ENCODE measurements around the gene IFFO2. TPM values are rescaled to one million over a fixed set of nuclear protein-coding genes. Genes with fewer than 3 reads are reported as not detected.

Gene IFFO2
- total RNA-seq, 1 donor from 2014 or later = 39.6 TPM

- no peaks in the 10 kb centered on the region for H3K79me2 ChIP-seq (ENCODE audit: insufficient read depth, low read length)
- no peak overlapping the region for H2AFZ ChIP-seq (ENCODE audit: low read depth, low read length)
- no peaks in the 10 kb centered on the region for H3K9me3 ChIP-seq (ENCODE audit: insufficient read depth, low read depth, low read length)
- H3K4me3 ChIP-seq (ENCODE audit: insufficient read depth, low read depth, low read length) = no peak overlapping the region
- peaks cover 9% of the 10 kb centered on the region for H3K4me1 ChIP-seq (ENCODE audit: insufficient read depth, low read length)
- H3K4me2 ChIP-seq (ENCODE audit: low read length) = no peak overlapping the region
- H3K9me3 Mint-ChIP-seq (ENCODE audit: unreplicated experiment) = no peaks in the 10 kb centered on the region
- H3K27ac Mint-ChIP-seq (ENCODE audit: unreplicated experiment) = no peak overlapping the region
- no peaks in the 10 kb centered on the region for H4K20me1 ChIP-seq (ENCODE audit: insufficient read depth, low read length)
- no peak overlapping the region for H3K9ac ChIP-seq (ENCODE audit: low read length)
- no peak for FAIRE-seq
- DNase-seq (ENCODE audit: low read depth) = no peak
- H3K36me3 ChIP-seq (ENCODE audit: insufficient read depth, low read length) = no peaks in the 10 kb centered on the region
- H3K27ac ChIP-seq (ENCODE audit: low read depth, low read length) = no peak overlapping the region
- H3K27me3 ChIP-seq (ENCODE audit: insufficient read depth, low read length) = no peaks in the 10 kb centered on the region
- H3K27me3 Mint-ChIP-seq (ENCODE audit: low read depth, unreplicated experiment) = no peaks in the 10 kb centered on the region
- H3K4me3 Mint-ChIP-seq (ENCODE audit: unreplicated experiment) = no peak overlapping the region
- H3K4me1 Mint-ChIP-seq (ENCODE audit: low read depth, unreplicated experiment) = peaks cover 8% of the 10 kb centered on the region
- H3K36me3 Mint-ChIP-seq (ENCODE audit: low read depth, unreplicated experiment) = no peaks in the 10 kb centered on the region
- TF ChIP-seq EZH2 (IDR thresholded peaks at IDR 0.05; ENCODE audit: insufficient read depth, low read length) = no peak
- TF ChIP-seq, protein P1, sequence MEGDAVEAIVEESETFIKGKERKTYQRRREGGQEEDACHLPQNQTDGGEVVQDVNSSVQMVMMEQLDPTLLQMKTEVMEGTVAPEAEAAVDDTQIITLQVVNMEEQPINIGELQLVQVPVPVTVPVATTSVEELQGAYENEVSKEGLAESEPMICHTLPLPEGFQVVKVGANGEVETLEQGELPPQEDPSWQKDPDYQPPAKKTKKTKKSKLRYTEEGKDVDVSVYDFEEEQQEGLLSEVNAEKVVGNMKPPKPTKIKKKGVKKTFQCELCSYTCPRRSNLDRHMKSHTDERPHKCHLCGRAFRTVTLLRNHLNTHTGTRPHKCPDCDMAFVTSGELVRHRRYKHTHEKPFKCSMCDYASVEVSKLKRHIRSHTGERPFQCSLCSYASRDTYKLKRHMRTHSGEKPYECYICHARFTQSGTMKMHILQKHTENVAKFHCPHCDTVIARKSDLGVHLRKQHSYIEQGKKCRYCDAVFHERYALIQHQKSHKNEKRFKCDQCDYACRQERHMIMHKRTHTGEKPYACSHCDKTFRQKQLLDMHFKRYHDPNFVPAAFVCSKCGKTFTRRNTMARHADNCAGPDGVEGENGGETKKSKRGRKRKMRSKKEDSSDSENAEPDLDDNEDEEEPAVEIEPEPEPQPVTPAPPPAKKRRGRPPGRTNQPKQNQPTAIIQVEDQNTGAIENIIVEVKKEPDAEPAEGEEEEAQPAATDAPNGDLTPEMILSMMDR (IDR thresholded peaks at IDR 0.05; ENCODE audit: insufficient read depth, low read depth, low read length) = no peak
These were observed 14.3 kb upstream of the IFFO2 start for GRCh38 chr1:18970762-18971161.

DNA sequence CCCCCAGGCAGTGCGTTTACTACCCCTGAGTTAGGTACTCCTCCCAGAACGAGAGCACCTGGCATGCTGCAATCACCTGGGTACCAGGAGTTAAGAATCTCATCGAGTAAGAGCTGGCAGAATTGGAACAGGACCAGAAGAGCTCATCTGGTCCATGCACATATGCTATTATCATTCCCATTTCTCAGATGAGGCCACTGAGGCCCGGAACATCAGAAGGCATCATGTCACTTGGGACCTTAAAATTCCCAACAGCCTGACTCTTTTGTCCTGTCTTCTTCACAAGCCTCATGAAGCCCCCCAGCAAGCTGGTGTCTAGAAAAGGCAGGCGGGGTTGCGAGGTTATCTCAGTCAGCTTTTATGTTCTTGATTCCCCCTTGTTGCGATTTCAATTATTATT is 13.9 kb upstream of the IFFO2 start:
- TF ChIP-seq EZH2 (IDR thresholded peaks at IDR 0.05; ENCODE audit: insufficient read depth, low read length) = no peak
- TF ChIP-seq, protein P1 (IDR thresholded peaks at IDR 0.05; ENCODE audit: insufficient read depth, low read depth, low read length) = no peak
- no peaks in the 10 kb centered on the region for H3K79me2 ChIP-seq (ENCODE audit: insufficient read depth, low read length)
- no peak overlapping the region for H3K27ac ChIP-seq (ENCODE audit: low read depth, low read length)
- no peak overlapping the region for H2AFZ ChIP-seq (ENCODE audit: low read depth, low read length)
- H3K4me3 ChIP-seq (ENCODE audit: insufficient read depth, low read depth, low read length) = no peak overlapping the region
- H3K4me1 ChIP-seq (ENCODE audit: insufficient read depth, low read length) = peaks cover 13% of the 10 kb centered on the region
- no peaks in the 10 kb centered on the region for H3K27me3 ChIP-seq (ENCODE audit: insufficient read depth, low read length)
- H3K9me3 Mint-ChIP-seq (ENCODE audit: unreplicated experiment) = no peaks in the 10 kb centered on the region
- H3K36me3 Mint-ChIP-seq (ENCODE audit: low read depth, unreplicated experiment) = no peaks in the 10 kb centered on the region
- H3K4me2 ChIP-seq (ENCODE audit: low read length) = no peak overlapping the region
- no peak overlapping the region for H3K27ac Mint-ChIP-seq (ENCODE audit: unreplicated experiment)
- no peaks in the 10 kb centered on the region for H3K36me3 ChIP-seq (ENCODE audit: insufficient read depth, low read length)
- no peak overlapping the region for H3K4me3 Mint-ChIP-seq (ENCODE audit: unreplicated experiment)
- H3K27me3 Mint-ChIP-seq (ENCODE audit: low read depth, unreplicated experiment) = no peaks in the 10 kb centered on the region
- no peaks in the 10 kb centered on the region for H4K20me1 ChIP-seq (ENCODE audit: insufficient read depth, low read length)
- DNase-seq (ENCODE audit: low read depth) (no peak), FAIRE-seq (no peak)
- H3K4me1 Mint-ChIP-seq (ENCODE audit: low read depth, unreplicated experiment) = peaks cover 11% of the 10 kb centered on the region
- no peak overlapping the region for H3K9ac ChIP-seq (ENCODE audit: low read length)
- no peaks in the 10 kb centered on the region for H3K9me3 ChIP-seq (ENCODE audit: insufficient read depth, low read depth, low read length)

- H3K9me3 Mint-ChIP-seq (ENCODE audit: unreplicated experiment) = no peaks in the 10 kb centered on the region
These were observed 10.7 kb upstream of the IFFO2 start for GRCh38 chr1:18967066-18967690.

More at GRCh38 chr1:18967066-18967690, 10.7 kb upstream of the IFFO2 start:
- TF ChIP-seq EZH2 (IDR thresholded peaks at IDR 0.05; ENCODE audit: insufficient read depth, low read length) = no peak
- TF ChIP-seq, protein P1 (IDR thresholded peaks at IDR 0.05; ENCODE audit: insufficient read depth, low read depth, low read length) = no peak
- H2AFZ ChIP-seq (ENCODE audit: low read depth, low read length) = no peak overlapping the region
- DNase-seq (ENCODE audit: low read depth) (no peak), FAIRE-seq (no peak)
- Mint-ChIP-seq H3K4me3 (ENCODE audit: unreplicated experiment) (no peak overlapping the region), H3K4me1 (ENCODE audit: low read depth, unreplicated experiment) (peaks cover 17% of the 10 kb centered on the region), H3K36me3 (ENCODE audit: low read depth, unreplicated experiment) (no peaks in the 10 kb centered on the region), H3K27me3 (ENCODE audit: low read depth, unreplicated experiment) (no peaks in the 10 kb centered on the region), H3K27ac (ENCODE audit: unreplicated experiment) (peak overlapping the region; percentile 34)
- H3K4me3 ChIP-seq (ENCODE audit: insufficient read depth, low read depth, low read length) = no peak overlapping the region
- no peaks in the 10 kb centered on the region for H4K20me1 ChIP-seq (ENCODE audit: insufficient read depth, low read length)
- no peaks in the 10 kb centered on the region for H3K79me2 ChIP-seq (ENCODE audit: insufficient read depth, low read length)
- H3K9ac ChIP-seq (ENCODE audit: low read length) = no peak overlapping the region
- H3K27ac ChIP-seq (ENCODE audit: low read depth, low read length) = no peak overlapping the region
- no peak overlapping the region for H3K4me2 ChIP-seq (ENCODE audit: low read length)
- H3K27me3 ChIP-seq (ENCODE audit: insufficient read depth, low read length) = no peaks in the 10 kb centered on the region
- no peaks in the 10 kb centered on the region for H3K9me3 ChIP-seq (ENCODE audit: insufficient read depth, low read depth, low read length)
- H3K36me3 ChIP-seq (ENCODE audit: insufficient read depth, low read length) = no peaks in the 10 kb centered on the region
- peaks cover 11% of the 10 kb centered on the region for H3K4me1 ChIP-seq (ENCODE audit: insufficient read depth, low read length)

Measured in astrocyte (in vitro differentiated cells and primary cell).